NCI-H1105 (cell line): Measurements from ENCODE around the gene MED13.

Experiments used
- DNase-seq: peaks from one replicate; lab custom pipeline; 2025; lab: John Stamatoyannopoulos, UW

Gene MED13, protein sequence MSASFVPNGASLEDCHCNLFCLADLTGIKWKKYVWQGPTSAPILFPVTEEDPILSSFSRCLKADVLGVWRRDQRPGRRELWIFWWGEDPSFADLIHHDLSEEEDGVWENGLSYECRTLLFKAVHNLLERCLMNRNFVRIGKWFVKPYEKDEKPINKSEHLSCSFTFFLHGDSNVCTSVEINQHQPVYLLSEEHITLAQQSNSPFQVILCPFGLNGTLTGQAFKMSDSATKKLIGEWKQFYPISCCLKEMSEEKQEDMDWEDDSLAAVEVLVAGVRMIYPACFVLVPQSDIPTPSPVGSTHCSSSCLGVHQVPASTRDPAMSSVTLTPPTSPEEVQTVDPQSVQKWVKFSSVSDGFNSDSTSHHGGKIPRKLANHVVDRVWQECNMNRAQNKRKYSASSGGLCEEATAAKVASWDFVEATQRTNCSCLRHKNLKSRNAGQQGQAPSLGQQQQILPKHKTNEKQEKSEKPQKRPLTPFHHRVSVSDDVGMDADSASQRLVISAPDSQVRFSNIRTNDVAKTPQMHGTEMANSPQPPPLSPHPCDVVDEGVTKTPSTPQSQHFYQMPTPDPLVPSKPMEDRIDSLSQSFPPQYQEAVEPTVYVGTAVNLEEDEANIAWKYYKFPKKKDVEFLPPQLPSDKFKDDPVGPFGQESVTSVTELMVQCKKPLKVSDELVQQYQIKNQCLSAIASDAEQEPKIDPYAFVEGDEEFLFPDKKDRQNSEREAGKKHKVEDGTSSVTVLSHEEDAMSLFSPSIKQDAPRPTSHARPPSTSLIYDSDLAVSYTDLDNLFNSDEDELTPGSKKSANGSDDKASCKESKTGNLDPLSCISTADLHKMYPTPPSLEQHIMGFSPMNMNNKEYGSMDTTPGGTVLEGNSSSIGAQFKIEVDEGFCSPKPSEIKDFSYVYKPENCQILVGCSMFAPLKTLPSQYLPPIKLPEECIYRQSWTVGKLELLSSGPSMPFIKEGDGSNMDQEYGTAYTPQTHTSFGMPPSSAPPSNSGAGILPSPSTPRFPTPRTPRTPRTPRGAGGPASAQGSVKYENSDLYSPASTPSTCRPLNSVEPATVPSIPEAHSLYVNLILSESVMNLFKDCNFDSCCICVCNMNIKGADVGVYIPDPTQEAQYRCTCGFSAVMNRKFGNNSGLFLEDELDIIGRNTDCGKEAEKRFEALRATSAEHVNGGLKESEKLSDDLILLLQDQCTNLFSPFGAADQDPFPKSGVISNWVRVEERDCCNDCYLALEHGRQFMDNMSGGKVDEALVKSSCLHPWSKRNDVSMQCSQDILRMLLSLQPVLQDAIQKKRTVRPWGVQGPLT (N-terminal part only)

DNA sequence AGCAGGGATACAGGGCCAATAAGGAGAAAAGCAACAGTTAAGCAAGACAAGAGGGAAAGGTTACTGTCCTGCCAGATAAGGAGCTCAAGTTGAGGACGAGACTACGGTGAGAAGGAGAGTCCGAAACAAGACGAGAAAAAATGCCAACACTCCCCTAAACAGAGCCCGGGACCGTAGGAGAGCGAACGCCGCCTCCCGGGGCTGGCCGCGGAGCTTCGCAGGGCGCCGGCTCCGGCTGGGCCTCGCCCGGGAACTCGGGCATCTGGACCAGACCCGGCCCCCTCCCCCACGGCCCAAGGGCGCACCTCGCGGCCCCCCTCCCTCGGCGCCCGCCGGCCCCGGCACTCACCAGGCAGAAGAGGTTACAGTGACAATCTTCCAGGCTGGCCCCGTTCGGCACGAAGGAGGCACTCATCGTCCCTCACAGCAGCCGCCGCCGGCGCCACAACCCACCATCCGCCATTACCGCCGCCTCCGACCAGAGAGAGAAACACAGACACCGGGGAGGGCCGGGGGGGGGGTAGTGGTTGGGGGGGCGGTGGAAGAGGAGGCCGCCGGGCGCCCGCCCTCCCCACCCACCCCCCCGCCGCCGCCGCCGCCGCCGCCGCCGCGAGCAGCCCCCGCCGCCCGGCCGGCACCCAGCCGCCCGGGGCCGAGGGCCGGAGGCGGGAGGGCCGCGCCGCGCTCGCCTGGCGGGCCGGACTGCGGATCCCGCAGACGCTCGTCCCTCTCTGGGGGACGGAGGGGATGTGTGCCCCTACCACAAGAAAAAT is at the start of gene MED13:
Gene MED13 (minus strand): TSS at position 488 of the 773 bp plus-strand sequence. CDS start 73 bp downstream, at position 415.
- peak; percentile 4 for DNase-seq

DNA sequence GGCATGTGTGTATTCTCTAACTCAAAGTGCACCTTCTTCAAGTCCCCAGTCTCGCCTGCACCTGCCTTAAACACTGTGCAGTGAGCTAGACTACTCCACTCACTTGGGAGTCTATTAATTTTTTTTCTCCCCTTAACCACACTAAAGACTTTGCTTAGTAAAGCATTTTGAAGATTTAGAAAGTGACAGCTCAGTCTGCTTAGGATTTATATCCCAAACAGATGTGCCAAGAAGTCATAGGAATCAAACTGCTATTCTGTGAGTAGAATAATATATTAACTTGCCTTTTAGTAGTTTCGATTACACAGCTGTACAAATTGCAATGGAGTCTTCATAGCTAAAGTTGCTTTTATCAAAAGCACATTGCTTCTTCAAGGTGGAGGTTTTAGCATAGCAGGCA is 47.2 kb upstream of the MED13 start:
- DNase-seq, result no peak

DNA sequence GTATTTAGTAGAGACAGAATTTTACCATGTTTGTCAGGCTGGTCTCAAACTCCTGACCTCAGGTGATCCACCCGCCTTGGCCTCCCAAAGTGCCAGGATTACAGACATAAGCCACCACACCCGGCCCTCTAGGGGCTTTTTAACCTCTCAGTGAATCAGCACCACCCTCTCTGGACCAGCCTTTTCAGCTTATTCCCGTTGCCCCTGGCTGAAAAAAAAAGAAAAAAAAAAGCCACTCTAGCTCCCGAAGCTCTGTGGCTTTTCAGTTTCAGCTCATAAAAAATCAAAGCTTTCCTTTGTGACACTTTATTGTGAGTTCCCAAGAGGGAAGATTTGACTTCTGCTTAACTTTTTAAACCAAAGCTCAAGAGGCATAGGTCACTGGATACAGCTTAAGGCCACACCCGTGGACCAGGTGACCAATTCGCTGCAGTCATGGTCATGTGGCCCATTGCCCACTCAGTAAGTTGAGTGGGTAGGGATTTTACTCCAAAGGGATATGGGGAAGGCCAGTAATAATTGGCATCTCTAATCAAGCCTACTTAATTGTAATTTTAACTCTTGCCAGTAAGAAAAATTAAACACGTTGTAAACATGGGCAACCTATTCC is 46.6 kb upstream of the MED13 start:
- DNase-seq, result no peak

DNA sequence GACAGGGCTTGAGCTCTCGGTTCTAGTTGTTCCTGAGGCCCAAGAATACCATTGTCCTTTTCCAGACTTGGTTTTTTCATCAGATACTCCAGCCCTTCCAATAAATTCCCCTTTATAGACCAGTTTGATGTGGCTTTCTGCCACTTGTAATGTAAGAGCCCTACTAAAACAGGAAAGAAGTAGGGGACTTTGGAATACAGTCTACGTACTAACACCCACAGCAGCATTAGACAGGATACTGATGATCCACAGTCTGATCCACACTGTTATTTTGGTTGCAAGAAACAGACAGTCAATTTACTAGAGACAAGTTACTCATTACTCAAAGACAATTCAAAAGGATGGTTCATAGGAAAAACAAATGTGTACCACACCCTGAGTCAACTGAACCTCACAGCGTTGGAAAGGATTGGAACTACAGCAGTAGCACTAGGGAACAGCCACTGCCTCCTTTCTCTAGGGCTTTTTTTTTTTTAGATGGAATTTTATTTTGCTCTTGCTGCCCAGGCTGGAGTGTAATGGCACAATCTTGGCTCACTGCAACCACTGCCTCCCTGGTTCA is 45.9 kb upstream of the MED13 start:
- DNase-seq, result no peak

DNA sequence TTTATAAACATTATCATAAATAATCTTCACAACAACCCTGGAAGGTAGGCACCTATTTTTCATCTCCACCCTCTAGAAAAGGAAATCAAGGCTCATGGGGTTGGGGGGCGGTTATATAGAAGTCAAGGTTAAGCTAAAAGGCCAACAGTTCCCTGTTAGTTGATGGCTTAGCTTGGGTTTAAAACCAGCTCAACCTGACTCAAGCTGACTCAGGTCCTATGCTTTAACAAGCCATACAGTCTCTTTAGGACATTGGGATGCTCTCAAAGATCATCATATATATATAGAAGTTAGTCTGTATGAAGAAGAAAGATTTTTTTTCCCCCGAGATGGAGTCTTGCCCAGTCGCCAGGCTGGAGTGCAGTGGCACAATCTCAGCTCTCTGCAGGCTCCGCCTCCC is 44.8 kb upstream of the MED13 start:
- no peak for DNase-seq

DNA sequence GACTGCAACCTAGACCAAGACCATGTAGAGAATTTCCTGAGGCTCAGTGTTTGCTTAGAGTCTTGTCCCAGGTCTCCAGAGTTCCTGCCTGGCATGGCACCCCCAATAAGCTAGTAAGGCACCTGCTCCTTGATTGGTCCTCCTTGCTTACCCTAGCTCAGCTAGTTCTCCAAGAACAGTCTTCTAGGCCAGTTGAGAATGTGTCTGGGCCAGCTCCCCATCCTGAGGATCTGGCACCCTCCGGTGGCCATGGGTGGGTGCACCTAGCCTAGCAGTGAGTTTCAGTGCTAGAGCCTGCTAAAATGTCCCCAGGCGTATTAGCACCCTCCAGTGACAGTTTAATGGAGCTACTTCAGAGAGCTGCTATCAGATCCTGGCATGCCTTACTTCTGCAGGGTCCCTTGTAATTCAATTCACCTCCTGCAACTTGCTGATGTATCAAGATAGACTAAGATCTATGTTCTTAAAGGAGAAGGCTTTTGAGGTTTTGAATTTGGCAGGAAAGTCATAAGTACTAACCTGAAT is 44.4 kb upstream of the MED13 start:
- peak; percentile 35 for DNase-seq

DNA sequence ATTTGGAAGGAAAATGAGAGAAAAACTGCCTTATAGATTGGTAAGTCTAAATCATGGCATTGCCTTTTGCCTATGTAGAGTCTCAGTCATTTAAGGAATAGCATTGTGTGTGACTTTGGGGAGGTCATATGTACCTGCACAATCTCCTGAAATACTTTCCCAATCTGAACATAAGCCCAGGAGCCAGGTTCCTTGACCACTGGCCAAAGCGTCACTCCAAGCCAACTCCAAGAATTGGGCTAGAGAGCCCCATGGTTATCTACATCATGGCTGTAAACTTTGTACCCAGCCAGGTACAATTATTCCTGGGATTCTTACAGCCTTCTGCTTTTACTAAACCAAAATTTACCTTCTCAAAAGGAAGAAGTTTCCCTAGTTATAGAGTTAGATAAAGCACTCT is 40.8 kb upstream of the MED13 start:
- DNase-seq, result no peak

DNA sequence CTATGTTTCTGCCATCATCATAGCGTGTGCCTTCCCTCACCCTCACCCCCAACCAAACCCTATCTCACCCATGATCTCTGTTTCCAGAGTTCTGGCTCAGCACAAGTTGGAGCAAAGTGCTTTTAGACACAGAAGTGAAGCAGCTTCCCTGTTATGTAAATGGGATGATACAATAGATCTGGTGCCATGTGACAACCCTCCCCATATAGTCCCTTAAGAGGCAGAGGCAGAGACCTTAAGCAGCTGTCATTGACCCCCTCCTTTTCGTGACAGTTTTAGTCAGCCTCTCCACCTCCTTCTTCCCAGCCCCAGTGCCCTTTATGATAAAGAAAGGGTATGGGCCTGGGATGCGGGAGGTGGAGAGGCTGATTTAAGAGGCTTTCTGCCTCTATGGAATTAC is 40.3 kb upstream of the MED13 start:
- no peak for DNase-seq

DNA sequence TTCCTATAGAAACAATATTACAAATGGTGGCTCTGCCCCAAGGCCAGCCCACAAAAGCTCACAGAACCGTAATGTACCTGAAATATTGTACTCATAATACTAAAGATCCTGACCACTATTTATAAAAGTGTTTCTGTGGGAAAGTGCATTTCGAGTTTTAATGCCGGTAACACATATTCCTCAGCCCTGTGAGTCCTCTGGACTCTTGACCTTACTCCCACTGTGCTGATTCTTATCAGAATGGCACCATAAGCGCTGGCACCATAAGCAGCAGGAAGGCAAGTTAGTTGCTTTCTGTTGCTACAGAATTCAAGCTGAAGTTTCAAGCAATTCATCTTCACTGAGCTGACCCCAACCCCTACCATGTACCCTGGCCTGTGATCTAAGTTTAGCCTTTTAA is 36.4 kb upstream of the MED13 start:
- no peak for DNase-seq

DNA sequence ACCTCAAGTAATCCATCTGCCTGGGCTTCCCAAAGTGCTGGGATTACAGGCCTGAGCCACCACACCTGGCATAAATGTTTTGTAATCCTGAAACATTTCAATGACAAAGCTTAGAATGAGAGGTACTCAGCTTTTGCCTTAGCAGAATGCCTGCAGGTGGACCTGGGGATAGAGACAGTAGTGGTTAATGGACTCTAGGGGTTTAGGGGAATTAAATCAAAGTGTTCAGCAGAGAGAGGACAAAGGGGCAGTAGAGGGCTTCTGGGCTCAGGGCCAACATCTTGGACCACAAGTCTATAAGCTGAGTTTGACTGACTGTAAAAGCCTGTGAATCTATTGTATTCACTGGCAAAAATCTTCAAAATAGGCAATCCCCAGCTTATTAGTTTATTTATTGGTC is 36.0 kb upstream of the MED13 start:
- DNase-seq, result no peak

DNA sequence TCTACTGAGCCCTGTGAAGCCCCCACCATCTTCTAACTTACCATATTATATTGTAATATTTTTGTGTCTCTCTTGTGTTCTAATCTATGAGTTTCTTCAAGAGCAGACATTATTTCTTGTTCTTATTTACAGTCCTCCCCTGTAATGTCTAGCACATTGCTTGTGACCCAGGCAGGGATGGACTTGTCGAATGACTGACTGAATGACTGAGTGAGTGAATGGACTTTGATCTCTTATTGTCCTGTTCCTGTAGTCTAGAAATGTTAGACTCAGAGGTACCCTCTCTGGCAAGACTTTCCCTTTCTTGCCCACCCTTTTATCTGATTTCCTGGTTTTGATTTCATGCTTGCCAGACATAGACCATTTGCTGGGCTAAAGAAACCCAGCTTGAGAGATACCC is 35.0 kb upstream of the MED13 start:
- DNase-seq, result no peak

DNA sequence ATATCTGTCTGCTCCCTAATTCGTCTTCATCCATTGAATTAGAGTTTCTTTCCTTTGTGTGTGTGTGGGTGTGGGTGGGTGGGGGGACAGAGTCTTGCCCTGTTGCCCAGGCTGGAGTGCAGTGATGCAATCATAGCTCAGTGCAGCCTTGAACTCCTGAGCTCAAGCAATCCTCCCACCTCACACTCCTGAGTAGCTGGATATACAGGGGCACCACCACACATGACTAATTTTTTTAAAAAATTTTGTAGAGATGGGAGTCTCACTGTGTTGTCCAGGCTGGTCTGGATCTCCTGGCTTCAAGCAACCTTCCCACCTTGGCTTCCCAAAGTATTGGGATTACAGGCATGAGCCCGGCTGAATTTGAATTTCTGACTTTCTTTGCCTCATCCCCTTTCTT is 34.5 kb upstream of the MED13 start:
- no peak for DNase-seq

DNA sequence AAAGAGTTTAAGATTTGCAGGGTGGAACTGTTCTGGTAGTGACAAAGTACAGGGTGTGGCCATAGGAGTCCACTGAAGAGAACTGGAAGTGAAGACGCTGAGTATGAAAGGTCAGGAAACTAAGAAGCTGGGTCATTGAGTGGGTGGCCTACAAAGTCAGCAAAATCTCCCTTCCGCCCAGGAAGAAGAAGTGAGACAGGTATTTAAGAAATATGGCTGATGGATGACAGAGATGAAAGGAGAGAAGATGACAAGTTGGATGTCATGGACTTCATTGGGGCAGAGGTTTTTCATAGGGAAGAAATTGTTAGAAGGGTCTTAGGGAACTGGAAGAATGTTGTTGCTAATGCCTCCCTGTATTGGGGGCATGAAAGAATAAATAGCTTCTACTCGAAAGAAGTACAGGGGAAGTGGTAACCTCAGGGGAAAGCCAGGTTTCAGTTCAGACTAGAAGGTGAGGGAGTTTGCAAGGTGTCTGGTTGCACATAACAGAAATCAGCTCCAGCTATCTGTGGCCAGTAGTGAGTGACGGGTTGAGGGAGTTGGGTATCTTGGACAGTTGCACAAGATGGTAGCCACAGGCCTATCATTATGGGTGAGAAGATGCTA is 33.6 kb upstream of the MED13 start:
- no peak for DNase-seq

DNA sequence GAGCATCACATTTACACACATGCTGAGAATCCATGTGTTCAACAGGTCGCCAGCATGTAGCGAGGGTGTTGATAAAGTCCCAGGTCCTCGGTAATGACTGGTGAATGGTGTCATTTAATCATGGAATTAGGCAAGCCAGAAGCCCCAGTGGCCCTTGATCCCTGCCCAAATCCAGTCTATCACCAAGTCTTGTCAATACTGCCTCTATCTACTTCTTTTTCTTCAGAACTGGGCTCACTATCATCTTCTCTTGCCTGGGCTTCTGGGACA is 31.3 kb upstream of the MED13 start:
- no peak for DNase-seq

DNA sequence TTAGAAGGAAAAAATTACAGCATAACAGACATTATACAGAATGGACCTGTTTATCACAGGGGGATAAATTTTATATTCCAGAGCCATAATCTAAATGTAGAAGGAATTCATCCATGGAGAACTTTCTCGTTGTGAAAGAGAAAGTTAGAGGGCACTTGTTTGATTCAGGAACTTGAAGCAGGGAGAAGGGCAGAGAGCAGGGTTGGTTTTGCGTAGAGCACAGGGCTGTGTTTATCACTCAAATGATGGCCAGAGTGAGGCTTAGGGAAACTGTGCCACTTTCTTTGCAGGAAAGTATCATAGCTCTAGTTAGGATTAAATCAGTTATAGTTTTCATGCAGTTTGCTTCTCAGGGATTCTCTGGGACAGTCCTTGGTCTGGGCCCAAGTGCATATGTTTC is 29.1 kb upstream of the MED13 start:
- DNase-seq, result no peak

DNA sequence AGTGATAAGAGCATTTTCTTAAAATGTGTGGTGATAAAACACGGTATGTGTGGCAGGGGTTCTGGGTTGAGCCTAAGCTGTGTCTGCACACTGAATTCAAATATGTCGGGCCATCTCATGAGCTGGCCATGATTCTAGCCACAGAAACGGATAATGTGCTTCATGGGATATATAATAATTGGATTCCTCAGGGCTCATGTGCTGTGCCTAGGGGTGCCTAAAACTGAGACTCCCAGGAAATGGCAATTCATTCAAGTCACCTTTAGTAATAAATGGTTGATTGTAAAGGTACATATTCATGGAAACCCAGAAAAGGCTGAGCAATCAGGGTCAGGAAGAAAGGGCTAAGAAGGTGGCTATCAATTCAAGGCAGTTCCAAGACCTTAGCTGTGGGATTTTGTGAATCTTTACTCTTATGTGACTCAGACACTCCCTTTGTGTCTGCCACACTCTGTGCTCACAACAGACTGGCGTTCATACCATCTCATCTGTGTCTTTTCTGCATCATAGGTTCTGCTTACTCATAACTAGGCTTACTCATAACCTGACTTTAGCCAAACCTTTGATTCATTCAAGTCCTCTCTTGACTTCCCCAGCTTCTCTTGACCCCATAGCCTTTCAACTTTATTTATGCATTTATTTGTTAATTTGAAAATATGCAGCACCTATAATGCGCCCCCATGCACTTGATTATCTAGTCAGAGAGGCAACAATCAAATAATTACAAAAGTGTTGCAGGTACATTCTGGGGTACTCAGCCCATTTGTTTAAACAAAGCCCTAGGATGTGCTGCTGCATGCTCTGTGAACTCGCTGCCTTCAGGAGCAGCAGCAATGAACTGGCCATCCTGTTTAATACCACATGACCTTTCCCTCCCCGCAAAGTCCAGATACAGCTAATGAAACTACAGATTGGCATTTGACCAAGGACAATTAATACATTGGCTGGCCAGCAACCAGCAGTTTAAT is 28.4 kb upstream of the MED13 start:
- DNase-seq, result no peak

DNA sequence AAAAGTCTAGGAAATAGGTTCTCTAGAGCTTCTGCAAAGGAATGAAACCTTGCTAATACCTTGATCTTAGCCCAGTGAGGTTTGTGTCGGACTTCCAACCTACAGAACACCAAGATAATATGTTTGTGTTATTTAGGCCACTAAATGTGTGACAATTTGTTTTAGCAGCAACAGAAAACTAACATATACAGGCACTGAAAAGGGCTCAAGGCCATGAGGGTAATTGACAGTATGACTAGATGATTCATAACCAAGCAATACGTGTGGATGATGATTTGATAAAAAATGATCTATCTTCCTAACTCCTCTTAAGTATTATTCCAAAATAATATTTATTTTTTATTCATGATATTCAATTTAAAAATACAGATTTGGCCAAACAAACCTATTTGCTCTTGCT is 27.7 kb upstream of the MED13 start:
- DNase-seq, result no peak

DNA sequence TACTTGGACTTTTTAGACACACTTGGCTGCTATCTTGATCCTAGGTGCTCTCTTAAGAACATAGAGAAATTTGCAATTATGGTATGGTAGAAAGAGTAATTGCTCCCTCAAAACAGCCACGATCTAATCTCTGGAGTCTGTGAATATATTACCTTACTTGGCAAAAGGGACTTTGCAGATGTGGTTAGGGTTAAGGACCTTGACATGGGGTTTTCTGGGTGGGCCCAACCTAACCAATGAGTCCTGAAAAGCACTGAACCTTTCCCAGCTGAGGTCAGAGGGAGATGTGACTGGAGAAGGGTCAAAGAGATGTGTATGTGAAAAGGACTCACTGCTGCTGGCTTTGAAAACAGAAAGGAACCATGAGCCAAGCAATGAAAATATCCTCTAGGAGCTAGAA is 26.7 kb upstream of the MED13 start:
- DNase-seq, result no peak

DNA sequence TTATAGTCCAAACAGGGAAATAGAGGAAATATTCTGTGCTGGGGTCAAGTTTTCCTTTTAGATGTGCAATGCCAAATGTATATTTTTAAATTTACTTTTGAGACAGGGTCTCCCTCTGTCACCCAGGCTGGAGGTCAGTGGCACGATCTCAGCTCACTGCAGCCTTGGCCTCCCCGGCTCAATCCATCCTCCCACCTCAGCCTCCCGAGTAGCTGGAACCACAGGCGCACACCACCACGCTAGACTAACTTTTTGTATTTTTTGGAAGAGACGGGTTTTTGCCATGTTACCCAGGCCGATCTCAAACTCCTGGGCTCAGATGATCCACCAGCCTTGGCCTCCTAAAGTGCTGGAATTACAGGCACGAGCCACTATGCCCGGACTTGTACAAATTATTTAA is 25.8 kb upstream of the MED13 start:
- DNase-seq, result no peak
